H9 (cell line): Measurements from ENCODE around the gene HCAR1. TPM values are rescaled to one million over a fixed set of nuclear protein-coding genes. Genes with fewer than 3 reads are reported as not detected.
"Not testable (repeated sequence)": the region's sequence is repeated elsewhere in the genome, so short reads cannot be mapped to it uniquely, and the experiment has no call there.

Experiments used
- DNase-seq: peaks from one replicate; pipeline ENCODE4 v3.0.0-alpha.2; 2017
- H2AFZ ChIP-seq: one replicate; pipeline ENCODE4 v1.6.1; 2013; ENCODE audit warnings: mild to moderate bottlenecking, low read length, control low read depth, moderate library complexity
- H2AK5ac ChIP-seq: 2 replicates; pipeline ENCODE4 v1.6.1; 2013; ENCODE audit warnings: low read length, control low read depth, mixed read lengths; ENCODE audit not compliant: insufficient read length
- H2BK120ac ChIP-seq: one replicate; pipeline ENCODE4 v1.6.1; 2013; ENCODE audit warnings: low read depth, mild to moderate bottlenecking, low read length, control low read depth, inconsistent platforms; ENCODE audit not compliant: poor library complexity, severe bottlenecking
- H2BK12ac ChIP-seq: 2 replicates; pipeline ENCODE4 v1.6.1; 2013; ENCODE audit warnings: low read length, control low read depth, mixed read lengths, low read depth; ENCODE audit not compliant: insufficient read length
- H2BK15ac ChIP-seq: 2 replicates; pipeline ENCODE4 v1.6.1; 2013; ENCODE audit warnings: low read depth, low read length, control low read depth
- H2BK20ac ChIP-seq: one replicate; pipeline ENCODE4 v1.6.1; 2013; ENCODE audit warnings: low read depth, mild to moderate bottlenecking, low read length, control low read depth, inconsistent platforms; ENCODE audit not compliant: poor library complexity, severe bottlenecking
- H2BK5ac ChIP-seq: 2 replicates; pipeline ENCODE4 v1.6.1; 2013; ENCODE audit warnings: low read length, control low read depth, mixed read lengths; ENCODE audit not compliant: insufficient read length
- H3K14ac ChIP-seq: 2 replicates; pipeline ENCODE4 v1.6.1; 2013; ENCODE audit warnings: low read length, control low read depth; ENCODE audit not compliant: insufficient read depth
- H3K18ac ChIP-seq: 2 replicates; pipeline ENCODE4 v1.6.1; 2013; ENCODE audit warnings: low read depth, mild to moderate bottlenecking, mixed read lengths, low read length, control low read depth; ENCODE audit not compliant: insufficient read length
- H3K23ac ChIP-seq: 2 replicates; pipeline ENCODE4 v1.6.1; 2013; ENCODE audit warnings: low read length, control low read depth, mixed read lengths, low read depth; ENCODE audit not compliant: insufficient read length
- H3K23me2 ChIP-seq: 2 replicates; pipeline ENCODE4 v1.6.1; 2013; ENCODE audit warnings: low read depth, mild to moderate bottlenecking, mixed read lengths, low read length, control low read depth; ENCODE audit not compliant: insufficient read length, poor library complexity, severe bottlenecking
- H3K27ac ChIP-seq: 2 replicates; pipeline ENCODE4 v1.5.1; 2013; ENCODE audit warnings: low read length, control low read depth, mixed read lengths, low read depth; ENCODE audit not compliant: insufficient read length
- H3K27me3 ChIP-seq: 2 replicates; pipeline ENCODE4 v1.6.1; 2013; ENCODE audit warnings: low read length, control low read depth, inconsistent platforms; ENCODE audit not compliant: insufficient read depth
- H3K4ac ChIP-seq: 2 replicates; pipeline ENCODE4 v1.6.1; 2013; ENCODE audit warnings: low read depth, mild to moderate bottlenecking, control low read depth, inconsistent platforms, low read length, moderate library complexity
- H3K4me1 ChIP-seq: 2 replicates; pipeline ENCODE4 v1.6.1; 2013; ENCODE audit warnings: low read length, control low read depth, inconsistent platforms; ENCODE audit not compliant: insufficient read depth
- H3K4me2 ChIP-seq: 2 replicates; pipeline ENCODE4 v1.6.1; 2013; ENCODE audit warnings: low read length, control low read depth, mixed read lengths; ENCODE audit not compliant: insufficient read length, insufficient read depth
- H3K56ac ChIP-seq: 2 replicates; pipeline ENCODE4 v1.6.1; 2013; ENCODE audit warnings: low read depth, mild to moderate bottlenecking, mixed read lengths, low read length, control low read depth; ENCODE audit not compliant: insufficient read length
- H3K79me1 ChIP-seq: 2 replicates; pipeline ENCODE4 v1.6.1; 2013; ENCODE audit warnings: low read depth, mild to moderate bottlenecking, moderate library complexity, low read length, control low read depth, inconsistent platforms; ENCODE audit not compliant: insufficient read depth, poor library complexity, severe bottlenecking
- H3K79me2 ChIP-seq: 2 replicates; pipeline ENCODE4 v1.6.1; 2013; ENCODE audit warnings: low read length, control low read depth, inconsistent platforms; ENCODE audit not compliant: insufficient read depth
- H3K9ac ChIP-seq: 2 replicates; pipeline ENCODE4 v1.6.1; 2013; ENCODE audit warnings: low read length, control low read depth, mixed read lengths; ENCODE audit not compliant: insufficient read length; ENCODE audit errors: extremely low read depth
- H3K9me3 ChIP-seq: one replicate; pipeline ENCODE4 v1.6.1; 2013; ENCODE audit warnings: low read depth, low read length, inconsistent platforms; ENCODE audit not compliant: control insufficient read depth
- H3T11ph ChIP-seq: one replicate; pipeline ENCODE4 v1.6.1; 2013; ENCODE audit warnings: mild to moderate bottlenecking, low read length, control low read depth, inconsistent platforms
- H4K20me1 ChIP-seq: one replicate; pipeline ENCODE4 v1.6.1; 2013; ENCODE audit not compliant: control insufficient read depth, insufficient read length, insufficient read depth
- H4K5ac ChIP-seq: 2 replicates; pipeline ENCODE4 v1.6.1; 2013; ENCODE audit warnings: low read depth, mild to moderate bottlenecking, mixed read lengths, low read length, control low read depth; ENCODE audit not compliant: insufficient read length
- H4K8ac ChIP-seq: replicated peaks from 2 replicates; pipeline ENCODE4 v1.6.1; 2013; ENCODE audit warnings: low read length, control low read depth, mixed read lengths, low read depth; ENCODE audit not compliant: insufficient read length
- H4K91ac ChIP-seq: 2 replicates; pipeline ENCODE4 v1.6.1; 2013; ENCODE audit warnings: low read depth, mild to moderate bottlenecking, moderate library complexity, mixed read lengths, low read length, control low read depth; ENCODE audit not compliant: insufficient read length
- H3K27ac Mint-ChIP-seq, 3 experiments: 2 replicates in 2 of 3; 3 replicates in 1 of 3; pipeline ENCODE4 v1.8.0; 2020 to 2021; ENCODE audit warnings: mixed read lengths in 3 of 3, mild to moderate bottlenecking in 1 of 3, moderate library complexity in 1 of 3
- H3K27me3 Mint-ChIP-seq: 2 replicates; pipeline ENCODE4 v1.8.0; 2021; ENCODE audit warnings: low read depth, mild to moderate bottlenecking, moderate library complexity, mixed read lengths
- H3K36me3 Mint-ChIP-seq, 3 experiments: 2 replicates in 2 of 3; 3 replicates in 1 of 3; pipeline ENCODE4 v1.8.0; 2020 to 2021; ENCODE audit warnings: low read depth in 3 of 3, mixed read lengths in 3 of 3; ENCODE audit not compliant: insufficient read depth in 1 of 3
- H3K4me1 Mint-ChIP-seq, 2 experiments: 2 replicates each; pipeline ENCODE4 v1.8.0; 2020; ENCODE audit warnings: mixed read lengths in 2 of 2
- H3K4me3 Mint-ChIP-seq, 2 experiments: 2 replicates in 1 of 2; 3 replicates in 1 of 2; pipeline ENCODE4 v1.8.0; 2020 to 2021; ENCODE audit warnings: mild to moderate bottlenecking in 2 of 2, mixed read lengths in 2 of 2, moderate library complexity in 1 of 2
- H3K9me3 Mint-ChIP-seq, 2 experiments: 2 replicates in 1 of 2; 3 replicates in 1 of 2; pipeline ENCODE4 v1.8.0; 2020; ENCODE audit warnings: mild to moderate bottlenecking in 2 of 2, mixed read lengths in 2 of 2, moderate library complexity in 1 of 2
- WGBS: extraction: QIAGEN DNeasy Blood & Tissue Kit; methylation state at CpG from one replicate; pipeline ENCODE4 v1.1.7; 2013; ENCODE audit warnings: missing lambda C conversion rate, low lambda C conversion rate, mixed read lengths; ENCODE audit not compliant: insufficient read length; ENCODE audit errors: extremely low coverage; 5-methylcytosine and 5-hydroxymethylcytosine counted together
- total RNA-seq: library from RNA; stranded (reverse); gene quantifications from 2 replicates; pipeline ENCODE4 v1.2.1, GENCODE V29; 2021

Gene HCAR1
- total RNA-seq, 1 experiment from 2014 or later: 0.07 TPM

GRCh38 chr12:122676781-122677180, 53.9 kb downstream of the HCAR1 start:
- H3K9ac ChIP-seq, H3K79me1 ChIP-seq, H3K27me3 ChIP-seq, H2BK5ac ChIP-seq, DNase-seq, H2AK5ac ChIP-seq, H4K91ac ChIP-seq, H2BK15ac ChIP-seq, H2BK120ac ChIP-seq, H3K14ac ChIP-seq, H3K4me2 ChIP-seq, H2AFZ ChIP-seq, H3K79me2 ChIP-seq, H3K36me3 Mint-ChIP-seq, H3K27me3 Mint-ChIP-seq, H4K8ac ChIP-seq, H3K9me3 ChIP-seq, H2BK12ac ChIP-seq, H3K23ac ChIP-seq, H3K27ac ChIP-seq, H4K20me1 ChIP-seq, H3K4me3 Mint-ChIP-seq, H3K4ac ChIP-seq, H3K27ac Mint-ChIP-seq, H3K56ac ChIP-seq, H4K5ac ChIP-seq, H3K23me2 ChIP-seq, H2BK20ac ChIP-seq, H3K4me1 ChIP-seq, H3K18ac ChIP-seq, H3T11ph ChIP-seq, H3K9me3 Mint-ChIP-seq: not testable (repeated sequence)
- WGBS: no CpG with 5 or more reads among the region's 32 CpGs
- H3K4me1 Mint-ChIP-seq: peaks cover 7 to 12% of the 10 kb centered on the region in 2 experiments

Other genes with a start within 250 kb of the HCAR1 start
- 37.3 and 37.4 TPM in 2 replicates for gene ZCCHC8, start 229.9 kb downstream of the HCAR1 start, total RNA-seq
- gene RSRC2, start 203.9 kb downstream of the HCAR1 start, total RNA-seq: 64.9 and 66.2 TPM in 2 replicates
- gene KNTC1, start 203.6 kb downstream of the HCAR1 start, total RNA-seq: 66.8 and 71.3 TPM in 2 replicates
- not detected in 2 replicates for gene HCAR2, start 27.5 kb downstream of the HCAR1 start, total RNA-seq
- not detected in 2 replicates for gene HCAR3, start 14.0 kb downstream of the HCAR1 start, total RNA-seq
- gene DENR, start 22.0 kb upstream of the HCAR1 start, total RNA-seq: 104 and 109 TPM in 2 replicates
- gene CCDC62, start 43.7 kb upstream of the HCAR1 start, total RNA-seq: 0.22 and 0.79 TPM in 2 replicates
- gene HIP1R, start 104.6 kb upstream of the HCAR1 start, total RNA-seq: 17.4 and 20.0 TPM in 2 replicates
- 12.3 and 12.9 TPM in 2 replicates for gene VPS37B, start 165.3 kb upstream of the HCAR1 start, total RNA-seq
- 3.3 and 4.6 TPM in 2 replicates for gene ABCB9, start 235.6 kb upstream of the HCAR1 start, total RNA-seq
- 14.1 and 14.7 TPM in 2 replicates for gene OGFOD2, start 244.4 kb upstream of the HCAR1 start, total RNA-seq
- gene ARL6IP4, start 249.8 kb upstream of the HCAR1 start, total RNA-seq: 124 and 132 TPM in 2 replicates